Stimulated activated naive CD8-positive, alpha-beta T cell treated with anti-CD3 and anti-CD28 coated beads, Interleukin-15, Interleukin-2, amounts not matched to agents 100 ng/mL and 50 ng/mL, for 24 hours (primary cell): ENCODE data around the gene SLC46A3.

Experiments used
- H3K27ac Mint-ChIP-seq: one replicate; pipeline ENCODE4 v1.8.0; 2021; ENCODE audit warnings: mild to moderate bottlenecking, mixed read lengths
- H3K27me3 Mint-ChIP-seq: one replicate; pipeline ENCODE4 v1.8.0; 2021; ENCODE audit warnings: mixed read lengths
- H3K36me3 Mint-ChIP-seq: one replicate; pipeline ENCODE4 v1.8.0; 2021; ENCODE audit warnings: low read depth, mixed read lengths
- H3K4me1 Mint-ChIP-seq: one replicate; pipeline ENCODE4 v1.8.0; 2021; ENCODE audit warnings: low read depth, mixed read lengths
- H3K4me3 Mint-ChIP-seq: one replicate; pipeline ENCODE4 v1.8.0; 2021; ENCODE audit warnings: mild to moderate bottlenecking, mixed read lengths
- H3K9me3 Mint-ChIP-seq: one replicate; pipeline ENCODE4 v1.8.0; 2021; ENCODE audit warnings: mixed read lengths

SLC46A3 gene

GRCh38 chr13:28718543-28719226 is at the start of gene SLC46A3:
SLC46A3 (minus strand) TSS chr13:28718970; CDS start chr13:28717998, 972 bp downstream.
- Mint-ChIP-seq H3K27me3 (no peaks in the 10 kb centered on the region), H3K36me3 (no peaks in the 10 kb centered on the region), H3K4me1 (peaks cover 33% of the 10 kb centered on the region)

GRCh38 chr13:28763887-28764286 is 45.1 kb upstream of the SLC46A3 start:
- peaks cover 8% of the 10 kb centered on the region for H3K9me3 Mint-ChIP-seq
- no peak overlapping the region for H3K4me3 Mint-ChIP-seq
- H3K27ac Mint-ChIP-seq = no peak overlapping the region
- no peaks in the 10 kb centered on the region for H3K27me3 Mint-ChIP-seq
- no peaks in the 10 kb centered on the region for H3K4me1 Mint-ChIP-seq
- no peaks in the 10 kb centered on the region for H3K36me3 Mint-ChIP-seq

More at GRCh38 chr13:28718543-28719226, at the start of gene SLC46A3:
- Mint-ChIP-seq H3K9me3 (no peaks in the 10 kb centered on the region), H3K4me3 (peak within 1 kb of the TSS; percentile 92), H3K27ac (peak within 1 kb of the TSS; percentile 94)

- Mint-ChIP-seq H3K27me3 (no peaks in the 10 kb centered on the region), H3K27ac (no peak overlapping the region), H3K36me3 (no peaks in the 10 kb centered on the region), H3K4me3 (no peak overlapping the region), H3K9me3 (peaks cover 8% of the 10 kb centered on the region), H3K4me1 (no peaks in the 10 kb centered on the region)
These were observed 42.8 kb upstream of the SLC46A3 start for GRCh38 chr13:28761586-28761985.

GRCh38 chr13:28755546-28755870 is 36.7 kb upstream of the SLC46A3 start:
- Mint-ChIP-seq H3K9me3 (peaks cover 8% of the 10 kb centered on the region), H3K36me3 (no peaks in the 10 kb centered on the region), H3K27me3 (no peaks in the 10 kb centered on the region), H3K4me3 (no peak overlapping the region), H3K27ac (no peak overlapping the region), H3K4me1 (peaks cover 12% of the 10 kb centered on the region)

- Mint-ChIP-seq H3K27me3 (no peaks in the 10 kb centered on the region), H3K4me3 (peak overlapping the region; percentile 64), H3K27ac (peak overlapping the region; percentile 78), H3K9me3 (peaks cover 8% of the 10 kb centered on the region), H3K36me3 (no peaks in the 10 kb centered on the region), H3K4me1 (peaks cover 12% of the 10 kb centered on the region)
These were observed 36.2 kb upstream of the SLC46A3 start for GRCh38 chr13:28754698-28755545.

- H3K4me3 Mint-ChIP-seq = no peak overlapping the region
- H3K27ac Mint-ChIP-seq = no peak overlapping the region
- no peaks in the 10 kb centered on the region for H3K27me3 Mint-ChIP-seq
- H3K4me1 Mint-ChIP-seq = peaks cover 12% of the 10 kb centered on the region
- no peaks in the 10 kb centered on the region for H3K36me3 Mint-ChIP-seq
- H3K9me3 Mint-ChIP-seq = peaks cover 8% of the 10 kb centered on the region
These were observed 35.2 kb upstream of the SLC46A3 start for GRCh38 chr13:28753946-28754345.

- Mint-ChIP-seq H3K4me3 (no peak overlapping the region), H3K27me3 (no peaks in the 10 kb centered on the region), H3K36me3 (no peaks in the 10 kb centered on the region), H3K4me1 (peaks cover 12% of the 10 kb centered on the region), H3K27ac (peak overlapping the region; percentile 17), H3K9me3 (peaks cover 8% of the 10 kb centered on the region)
These were observed 34.6 kb upstream of the SLC46A3 start for GRCh38 chr13:28753208-28753892.

GRCh38 chr13:28751175-28751960 is 32.6 kb upstream of the SLC46A3 start:
- H3K9me3 Mint-ChIP-seq = no peaks in the 10 kb centered on the region
- no peak overlapping the region for H3K27ac Mint-ChIP-seq
- no peaks in the 10 kb centered on the region for H3K27me3 Mint-ChIP-seq
- no peaks in the 10 kb centered on the region for H3K36me3 Mint-ChIP-seq
- no peak overlapping the region for H3K4me3 Mint-ChIP-seq
- H3K4me1 Mint-ChIP-seq = peaks cover 12% of the 10 kb centered on the region

- Mint-ChIP-seq H3K27me3 (no peaks in the 10 kb centered on the region), H3K36me3 (no peaks in the 10 kb centered on the region), H3K4me1 (peaks cover 11% of the 10 kb centered on the region), H3K4me3 (no peak overlapping the region), H3K9me3 (no peaks in the 10 kb centered on the region), H3K27ac (no peak overlapping the region)
These were observed 31.6 kb upstream of the SLC46A3 start for GRCh38 chr13:28750187-28751045.

GRCh38 chr13:28747851-28748250 is 29.1 kb upstream of the SLC46A3 start:
- no peaks in the 10 kb centered on the region for H3K9me3 Mint-ChIP-seq
- H3K27me3 Mint-ChIP-seq = no peaks in the 10 kb centered on the region
- no peak overlapping the region for H3K27ac Mint-ChIP-seq
- H3K4me3 Mint-ChIP-seq = no peak overlapping the region
- H3K4me1 Mint-ChIP-seq = no peaks in the 10 kb centered on the region
- no peaks in the 10 kb centered on the region for H3K36me3 Mint-ChIP-seq

- H3K27ac Mint-ChIP-seq = no peak overlapping the region
- no peaks in the 10 kb centered on the region for H3K36me3 Mint-ChIP-seq
- no peaks in the 10 kb centered on the region for H3K4me1 Mint-ChIP-seq
- H3K9me3 Mint-ChIP-seq = no peaks in the 10 kb centered on the region
- H3K27me3 Mint-ChIP-seq = no peaks in the 10 kb centered on the region
- no peak overlapping the region for H3K4me3 Mint-ChIP-seq
These were observed 27.5 kb upstream of the SLC46A3 start for GRCh38 chr13:28746287-28746612.

GRCh38 chr13:28744656-28745055 is 25.9 kb upstream of the SLC46A3 start:
- no peak overlapping the region for H3K27ac Mint-ChIP-seq
- H3K9me3 Mint-ChIP-seq = no peaks in the 10 kb centered on the region
- H3K4me1 Mint-ChIP-seq = no peaks in the 10 kb centered on the region
- H3K27me3 Mint-ChIP-seq = no peaks in the 10 kb centered on the region
- no peaks in the 10 kb centered on the region for H3K36me3 Mint-ChIP-seq
- no peak overlapping the region for H3K4me3 Mint-ChIP-seq

- Mint-ChIP-seq H3K36me3 (no peaks in the 10 kb centered on the region), H3K27ac (no peak overlapping the region), H3K4me1 (no peaks in the 10 kb centered on the region), H3K9me3 (no peaks in the 10 kb centered on the region), H3K4me3 (no peak overlapping the region), H3K27me3 (no peaks in the 10 kb centered on the region)
These were observed 25.3 kb upstream of the SLC46A3 start for GRCh38 chr13:28744091-28744536.
